ENCODE results near the gene IGSF9B.

GRCh38 chr11:133920109-133920990, 36.4 kb downstream of the IGSF9B start:
- no peak for TF ChIP-seq EP300 (IDR thresholded peaks at IDR 0.05)
- TF ChIP-seq, protein P1, sequence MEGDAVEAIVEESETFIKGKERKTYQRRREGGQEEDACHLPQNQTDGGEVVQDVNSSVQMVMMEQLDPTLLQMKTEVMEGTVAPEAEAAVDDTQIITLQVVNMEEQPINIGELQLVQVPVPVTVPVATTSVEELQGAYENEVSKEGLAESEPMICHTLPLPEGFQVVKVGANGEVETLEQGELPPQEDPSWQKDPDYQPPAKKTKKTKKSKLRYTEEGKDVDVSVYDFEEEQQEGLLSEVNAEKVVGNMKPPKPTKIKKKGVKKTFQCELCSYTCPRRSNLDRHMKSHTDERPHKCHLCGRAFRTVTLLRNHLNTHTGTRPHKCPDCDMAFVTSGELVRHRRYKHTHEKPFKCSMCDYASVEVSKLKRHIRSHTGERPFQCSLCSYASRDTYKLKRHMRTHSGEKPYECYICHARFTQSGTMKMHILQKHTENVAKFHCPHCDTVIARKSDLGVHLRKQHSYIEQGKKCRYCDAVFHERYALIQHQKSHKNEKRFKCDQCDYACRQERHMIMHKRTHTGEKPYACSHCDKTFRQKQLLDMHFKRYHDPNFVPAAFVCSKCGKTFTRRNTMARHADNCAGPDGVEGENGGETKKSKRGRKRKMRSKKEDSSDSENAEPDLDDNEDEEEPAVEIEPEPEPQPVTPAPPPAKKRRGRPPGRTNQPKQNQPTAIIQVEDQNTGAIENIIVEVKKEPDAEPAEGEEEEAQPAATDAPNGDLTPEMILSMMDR (IDR thresholded peaks at IDR 0.05) = no peak
